Globus pallidus (tissue), 1 donor: Measurements from ENCODE around the gene MED9.
A peak's percentile ranks its signal among the peaks of the same experiment; 100 is the strongest.

Source experiments
- DNase-seq: peaks from one replicate; pipeline ENCODE4 v3.0.0-alpha.2; 2015; ENCODE audit warnings: low spot score

MED9 gene

DNA sequence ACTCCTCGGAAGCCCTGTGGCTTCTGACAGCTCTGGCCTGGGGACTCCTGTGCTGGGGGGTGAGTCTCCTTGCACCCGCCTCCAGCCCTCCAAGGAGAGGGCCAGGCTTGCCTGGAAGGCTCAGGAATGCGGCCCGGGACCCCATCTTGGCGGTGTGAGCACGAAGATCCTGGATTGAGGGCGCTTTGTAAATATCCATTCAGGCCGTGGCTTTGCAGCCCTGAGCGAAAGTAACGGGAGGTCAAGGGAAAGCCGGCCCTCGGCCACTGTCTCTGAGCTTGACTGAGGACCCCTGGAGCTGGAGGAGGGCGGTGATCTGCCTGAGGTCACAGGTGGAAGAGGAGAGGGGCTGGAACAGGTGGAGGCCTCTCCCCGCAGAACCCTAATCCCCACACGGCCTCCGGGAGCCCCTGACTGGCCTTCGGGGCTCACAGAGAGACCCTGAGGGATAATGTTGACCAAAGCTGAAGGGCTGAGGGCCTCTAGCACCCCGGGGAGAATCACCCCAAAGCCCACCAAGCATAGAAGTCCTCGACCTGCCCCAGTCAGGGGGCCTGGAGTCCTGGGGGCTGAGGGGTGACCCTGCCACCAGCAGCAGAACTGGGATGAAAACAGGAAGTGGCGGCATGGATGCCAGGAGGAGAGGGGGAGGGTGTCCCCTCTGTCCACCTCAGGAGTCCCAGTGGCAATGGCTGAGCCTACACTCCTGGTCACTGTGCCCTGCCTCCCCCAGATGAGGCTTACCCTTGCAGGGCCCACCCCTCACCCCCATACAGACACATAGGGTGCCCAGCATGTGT is 27.7 kb downstream of the MED9 start:
- no peak for DNase-seq

DNA sequence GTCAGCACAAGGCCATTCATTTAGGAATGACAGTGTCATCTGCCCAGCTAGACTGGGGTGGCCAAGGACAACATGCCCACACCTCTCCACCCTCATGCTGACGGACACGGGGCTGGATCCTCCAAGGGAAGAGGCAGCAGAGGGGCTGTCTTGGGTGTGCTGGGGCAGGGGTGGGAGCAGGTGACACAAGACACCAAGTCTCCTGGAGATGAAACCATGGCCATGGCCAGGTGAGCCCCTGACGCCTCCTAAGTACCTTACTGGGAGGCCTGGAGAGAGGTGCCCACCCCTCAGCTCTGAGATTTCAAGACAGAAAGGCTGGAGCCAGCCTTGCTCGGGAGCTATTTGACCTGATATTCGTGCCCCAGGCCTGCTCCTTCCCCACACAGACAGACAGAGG is 28.4 kb downstream of the MED9 start:
- DNase-seq, result no peak

DNA sequence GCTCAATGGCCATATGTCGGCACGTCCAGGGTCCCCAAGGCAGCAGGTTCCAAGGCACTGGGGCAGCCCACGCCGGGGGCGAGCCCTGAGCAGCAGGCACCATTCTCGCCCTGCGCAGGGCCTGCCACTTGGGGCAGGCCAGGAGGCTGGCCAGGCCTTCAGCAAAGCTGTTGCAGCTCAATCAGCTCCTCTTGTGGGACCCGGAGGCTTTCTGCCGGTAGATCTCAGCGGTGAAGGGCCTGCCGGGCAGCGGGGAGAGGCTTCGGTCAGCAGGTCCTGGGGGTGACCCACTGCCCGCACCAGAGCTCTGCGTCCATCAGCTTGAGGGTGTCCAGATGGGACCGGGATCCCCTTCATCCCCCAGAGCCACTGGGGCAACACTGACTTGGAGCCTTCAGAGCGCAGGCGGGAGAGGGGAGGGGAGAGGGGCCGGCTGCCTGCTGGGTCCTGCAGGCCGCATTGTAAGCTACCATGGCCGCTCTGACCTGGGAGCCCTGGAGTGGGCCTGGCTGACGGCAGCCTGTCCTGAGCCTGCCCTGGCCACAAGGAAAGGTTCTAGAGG is 28.9 kb downstream of the MED9 start:
- no peak for DNase-seq

DNA sequence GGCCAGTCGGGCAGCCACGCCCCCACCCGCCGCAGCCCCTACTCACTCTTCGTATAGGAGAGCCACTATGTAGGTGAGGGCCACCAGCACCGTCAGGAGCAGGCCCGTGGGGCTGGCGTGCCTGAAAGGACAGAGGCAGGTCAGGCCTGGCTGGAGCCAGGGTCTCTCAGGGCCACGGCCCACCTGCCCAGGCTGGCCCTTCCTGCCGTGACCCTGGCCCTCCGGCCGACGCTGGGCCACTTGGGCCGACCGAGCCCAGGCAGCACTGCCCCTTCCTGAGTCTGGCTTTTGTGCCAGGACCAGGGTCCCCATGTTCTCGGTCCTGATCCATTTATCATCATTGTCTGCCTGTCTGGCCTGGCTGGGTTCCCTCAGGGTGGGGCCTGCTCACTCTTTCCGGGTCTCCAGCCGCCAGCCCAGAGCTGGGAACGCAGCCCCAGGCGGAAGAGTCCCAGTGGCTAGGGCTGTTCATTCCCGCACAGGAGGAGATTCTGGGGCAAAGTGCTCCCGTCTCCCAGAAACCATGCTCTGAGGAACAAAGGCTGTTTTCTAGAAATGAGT is 29.5 kb downstream of the MED9 start:
- peak; percentile 37 for DNase-seq

DNA sequence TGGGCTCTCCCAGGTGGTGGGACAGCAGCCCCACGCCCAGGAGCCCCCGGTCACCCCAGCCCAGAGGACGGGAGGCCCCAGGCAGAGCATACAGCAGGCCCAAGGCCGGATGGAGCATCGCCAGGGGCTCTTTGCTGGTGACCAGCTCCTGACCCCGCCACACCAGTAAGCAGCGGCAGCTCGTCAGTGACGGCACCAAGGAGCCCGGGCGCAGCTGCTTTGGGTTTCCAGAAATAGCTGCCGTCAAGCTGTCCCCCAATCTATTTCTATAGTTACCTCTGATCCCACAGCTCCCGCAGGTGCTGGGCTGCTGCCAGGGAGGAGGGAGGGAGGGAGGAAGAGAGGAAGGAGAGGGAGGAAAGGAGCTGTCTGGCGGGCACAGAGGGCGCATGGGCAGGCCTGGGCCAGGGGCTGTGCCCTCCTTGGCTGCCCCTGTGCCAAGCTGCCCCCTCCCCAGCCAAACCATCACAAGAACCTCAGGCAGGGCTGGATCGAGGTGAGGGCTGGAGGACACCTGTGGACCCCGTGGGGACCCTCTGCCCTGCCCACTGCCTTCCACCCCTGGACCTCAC is 30.2 kb downstream of the MED9 start:
- DNase-seq, result peak; percentile 34

DNA sequence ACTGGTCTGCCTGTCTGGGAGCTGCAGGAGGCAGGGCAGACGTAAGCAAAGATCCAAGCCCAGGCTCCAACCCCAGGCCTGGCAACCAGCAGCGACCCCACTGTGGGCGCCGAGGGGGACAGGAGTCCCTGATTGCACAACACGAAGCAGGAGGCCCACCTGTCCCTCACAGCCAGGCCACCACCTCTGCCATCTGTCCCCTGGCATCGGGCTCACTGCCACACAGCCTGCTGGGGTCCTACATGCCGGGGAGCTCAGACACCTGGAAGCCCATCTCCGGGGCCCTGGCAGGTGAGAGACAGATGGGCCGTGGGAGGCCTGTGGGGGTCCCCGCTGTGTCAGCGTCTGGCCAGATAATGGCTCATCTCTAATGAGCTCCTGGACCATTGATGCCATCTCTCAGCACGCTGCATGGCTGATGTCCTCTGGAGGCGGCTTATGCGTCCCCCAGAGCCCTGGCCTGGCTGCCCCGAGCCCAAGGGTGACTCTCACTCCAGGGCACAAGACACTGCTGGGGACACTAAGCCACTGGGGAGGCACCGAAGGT is 30.7 kb downstream of the MED9 start:
- DNase-seq, result no peak

DNA sequence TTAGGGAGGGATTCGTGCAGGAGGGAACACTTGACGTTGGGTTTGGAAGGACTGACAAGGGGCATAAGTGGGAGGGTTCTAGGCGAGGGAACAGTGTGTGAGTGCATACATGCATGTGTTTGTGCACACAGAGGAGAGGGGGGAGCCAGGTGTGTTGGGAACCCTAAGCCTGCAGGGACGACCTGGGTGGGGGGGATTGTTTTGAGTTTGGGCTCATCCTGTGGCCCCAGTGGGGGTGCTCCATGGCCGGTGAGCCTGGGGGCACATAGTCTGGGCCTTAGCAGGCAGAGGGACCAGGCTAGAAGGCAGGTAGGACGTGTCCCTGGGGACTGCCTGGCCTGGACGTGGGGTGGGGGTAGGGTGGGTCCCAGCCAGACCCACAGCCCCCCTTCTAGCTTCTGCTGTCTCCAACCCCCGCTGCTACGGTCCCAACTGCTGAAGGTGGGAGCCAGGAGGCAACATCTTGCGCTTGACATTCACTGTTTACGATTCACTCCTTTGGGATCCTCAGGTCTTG is 31.3 kb downstream of the MED9 start:
- no peak for DNase-seq

DNA sequence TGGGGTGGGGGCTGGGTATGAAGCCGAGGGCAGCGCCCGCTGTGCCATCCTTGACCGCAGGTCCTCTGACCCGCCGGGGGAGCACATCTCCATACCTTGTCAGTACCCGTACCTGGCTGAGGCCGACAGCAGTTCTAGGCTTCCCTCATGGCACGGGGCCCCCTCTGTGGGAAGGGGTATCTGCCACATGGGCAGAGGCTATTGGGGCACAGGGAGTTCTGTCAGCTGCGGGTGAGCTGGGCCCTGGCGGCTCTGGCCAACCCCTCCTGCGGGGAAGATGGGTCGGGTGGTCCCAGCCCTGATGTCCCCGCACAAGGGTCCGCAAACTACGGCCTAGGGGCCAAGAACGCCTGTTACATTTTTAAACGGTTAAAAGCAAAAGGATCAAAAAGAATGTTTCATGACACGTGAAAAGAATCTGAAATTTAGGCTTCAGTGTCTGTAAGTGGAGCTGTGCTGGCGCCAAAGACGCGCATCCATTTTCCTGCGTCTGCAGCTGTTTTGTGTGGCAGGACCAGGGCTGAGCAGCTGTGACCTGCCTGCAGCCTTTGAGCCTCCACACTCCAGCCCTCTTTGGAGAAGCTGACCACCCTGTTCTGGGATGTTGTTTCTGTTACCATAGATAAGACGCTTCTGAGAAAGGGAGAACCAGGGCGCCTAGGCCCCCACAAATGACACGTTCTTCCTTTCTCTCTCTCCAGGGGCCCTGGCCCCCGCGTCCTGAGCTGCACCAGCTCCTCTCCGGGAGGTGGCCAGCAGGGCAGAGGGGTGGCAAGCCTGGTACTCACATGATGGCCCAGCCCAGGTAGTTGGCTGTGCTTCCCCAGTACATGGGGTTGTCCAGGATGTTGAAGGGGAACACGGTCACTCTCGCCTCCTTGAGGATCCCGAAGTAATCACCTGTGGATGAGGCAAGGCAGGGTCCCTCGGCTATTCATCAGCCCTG is 32.1 kb downstream of the MED9 start:
- no peak for DNase-seq

DNA sequence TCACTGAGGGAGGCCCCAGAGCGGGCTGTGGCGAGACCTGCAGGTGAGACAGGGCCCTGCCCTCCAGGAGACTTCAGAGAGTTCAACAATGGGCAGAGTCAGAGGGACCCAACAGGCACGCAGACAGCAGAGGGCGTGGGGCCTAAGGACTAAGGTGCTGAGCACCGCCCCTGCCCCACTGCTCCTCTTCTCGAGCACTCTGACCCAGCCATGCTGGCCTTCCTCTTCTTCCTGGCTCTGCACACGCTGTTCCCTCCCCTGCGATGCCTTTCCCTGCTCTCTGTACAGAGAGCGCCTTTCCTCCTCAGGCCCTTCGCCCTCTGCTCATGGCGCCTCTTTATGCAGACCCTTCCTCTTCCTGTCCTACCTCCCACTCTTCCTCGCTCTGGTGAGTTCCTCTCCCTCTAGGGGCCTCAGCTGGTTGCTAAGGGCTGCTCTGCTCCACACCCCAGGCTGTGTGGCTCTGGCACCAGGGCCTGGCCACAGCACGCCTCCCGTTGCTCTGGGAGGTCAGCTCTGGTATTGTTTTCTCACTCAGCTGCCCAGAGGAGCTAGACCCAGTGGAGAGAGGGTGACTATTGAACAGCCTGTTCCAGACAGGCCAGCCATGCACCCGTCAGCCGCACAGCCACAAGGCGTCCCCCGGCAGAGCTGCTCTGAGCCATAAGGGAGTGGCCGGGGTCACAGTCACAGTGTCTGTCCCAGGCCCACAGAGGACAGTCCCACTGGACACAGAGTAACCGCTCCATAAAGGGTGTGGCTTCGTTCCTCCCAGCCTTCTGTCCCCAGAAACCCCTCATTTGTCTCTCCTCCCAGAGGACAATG is 33.0 kb downstream of the MED9 start:
- DNase-seq, result no peak

DNA sequence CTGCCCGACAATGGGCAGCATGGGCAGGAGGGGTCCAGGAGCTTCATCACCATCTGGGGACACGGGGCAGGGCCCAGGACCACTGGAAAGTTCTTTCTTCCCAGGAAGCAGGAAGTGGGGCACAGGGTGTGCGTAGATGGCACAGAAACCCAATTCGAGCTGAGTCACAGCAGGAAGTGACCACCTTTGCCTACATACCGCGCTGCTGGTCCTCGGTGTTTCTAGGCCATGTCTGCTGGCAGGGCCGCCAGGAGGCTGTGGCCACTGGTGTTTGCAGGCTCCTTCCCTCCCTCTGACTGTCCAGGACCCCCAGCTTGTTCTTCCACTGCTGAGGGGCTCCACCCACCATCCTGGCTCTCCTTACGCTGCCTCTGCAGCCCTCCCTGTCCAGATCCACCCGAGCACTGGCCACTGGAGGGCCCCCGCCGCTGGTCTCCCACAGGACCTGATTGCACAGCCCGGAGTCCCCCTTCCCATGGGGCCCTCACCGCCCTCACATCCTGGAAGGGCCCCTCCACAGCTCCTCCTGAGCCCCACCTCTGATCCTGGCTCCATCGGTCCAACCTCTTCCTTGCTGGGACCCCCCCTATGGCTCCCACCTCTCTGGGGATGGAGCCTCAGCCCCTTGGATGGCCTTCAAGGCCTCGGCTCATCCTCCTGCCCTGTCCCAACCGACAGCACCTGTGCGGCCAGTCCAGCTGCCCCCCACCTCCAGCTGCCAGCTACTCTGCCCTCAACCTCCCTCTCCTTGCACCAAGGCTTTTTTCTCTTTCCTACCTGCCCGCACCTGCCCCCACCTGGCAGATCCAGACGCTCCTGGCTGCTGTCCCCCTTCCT is 33.9 kb downstream of the MED9 start:
- DNase-seq, result no peak

DNA sequence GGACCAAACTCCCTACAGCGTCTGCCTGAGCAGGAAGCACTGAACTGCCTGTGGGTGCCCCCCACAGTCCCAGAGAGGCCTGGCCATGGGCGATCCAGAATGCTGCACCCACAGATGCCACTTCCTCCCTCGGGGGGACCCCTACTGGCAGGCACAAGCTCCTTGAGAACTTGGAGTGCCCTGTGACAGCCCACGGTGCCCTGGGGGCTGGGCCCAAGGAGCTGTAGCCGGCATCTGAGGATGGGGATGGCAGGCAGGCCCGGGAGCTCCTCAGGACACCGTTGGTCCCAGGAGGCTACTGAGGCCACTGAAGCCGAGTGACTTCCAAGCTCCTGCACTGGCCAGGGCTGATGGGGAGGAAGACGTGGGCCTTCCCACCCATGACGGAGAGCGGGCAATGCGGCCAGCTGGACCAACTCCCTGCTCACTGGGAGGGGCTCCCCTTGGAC is 34.5 kb downstream of the MED9 start:
- no peak for DNase-seq

DNA sequence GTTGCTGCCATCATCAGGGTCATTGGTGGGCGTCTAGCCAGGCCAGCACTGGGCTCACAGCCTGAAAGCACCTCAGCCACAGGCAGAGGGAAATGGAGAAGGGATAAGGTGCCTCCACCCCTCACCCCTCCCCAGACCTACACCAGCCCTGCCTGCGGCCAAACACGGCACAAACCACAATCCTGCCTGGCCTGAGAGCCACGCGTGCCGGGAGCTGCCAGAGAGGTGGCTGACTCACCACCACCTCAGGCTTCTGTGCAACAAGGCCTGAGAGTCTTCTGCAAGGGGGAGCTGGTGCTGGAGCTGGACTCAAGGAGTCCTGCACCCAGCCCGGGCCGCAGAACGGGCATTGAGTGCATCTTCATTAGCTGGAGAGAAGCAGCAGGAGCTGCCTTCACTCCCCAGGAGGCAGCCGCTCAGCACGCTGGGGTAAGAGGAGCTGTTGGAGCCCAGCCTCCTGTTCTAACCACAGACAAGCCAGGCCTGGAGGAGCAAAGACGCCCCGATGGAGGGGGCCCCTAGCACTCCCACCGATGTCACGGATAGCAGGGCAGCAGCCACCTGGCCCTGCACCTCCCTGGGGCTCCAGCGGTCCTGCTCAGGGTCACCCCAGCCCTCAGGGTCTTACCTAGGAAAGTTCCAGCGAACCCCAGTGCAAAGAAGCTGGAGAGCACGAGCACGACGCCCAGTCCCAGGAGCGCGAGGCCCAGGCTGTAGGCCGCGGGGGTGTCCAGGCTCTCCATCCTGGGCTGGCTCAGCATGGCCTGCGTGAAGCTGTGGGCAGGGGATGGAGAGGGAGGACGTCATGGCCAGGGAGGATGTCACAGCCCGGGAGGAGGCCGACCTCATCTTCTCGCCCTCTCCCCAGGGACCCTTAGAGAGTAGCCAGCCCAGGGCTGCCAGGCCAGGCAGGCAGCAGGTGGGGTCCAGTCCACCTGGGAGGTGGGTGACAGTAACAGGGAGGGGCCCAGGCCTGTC is 35.4 kb downstream of the MED9 start:
- DNase-seq, result no peak

DNA sequence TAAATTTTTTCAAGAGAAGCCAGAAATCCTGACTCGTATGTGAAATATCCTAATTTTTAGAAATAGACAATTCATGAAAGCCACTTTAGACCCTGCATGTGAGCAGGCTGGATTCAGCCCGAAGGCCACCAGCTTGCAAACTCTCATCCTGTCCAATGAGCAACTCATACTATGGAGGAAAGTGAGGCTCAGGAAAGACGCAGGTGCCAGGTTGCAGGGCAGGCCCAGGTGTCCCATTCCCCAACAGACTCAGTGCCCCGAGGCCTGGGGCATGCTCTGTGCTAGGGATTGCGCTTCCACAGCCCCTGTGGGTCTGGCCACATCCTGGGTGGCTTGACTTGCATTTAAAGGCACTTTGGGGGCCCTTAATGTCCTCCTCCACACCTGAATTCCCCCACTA is 36.1 kb downstream of the MED9 start:
- no peak for DNase-seq

DNA sequence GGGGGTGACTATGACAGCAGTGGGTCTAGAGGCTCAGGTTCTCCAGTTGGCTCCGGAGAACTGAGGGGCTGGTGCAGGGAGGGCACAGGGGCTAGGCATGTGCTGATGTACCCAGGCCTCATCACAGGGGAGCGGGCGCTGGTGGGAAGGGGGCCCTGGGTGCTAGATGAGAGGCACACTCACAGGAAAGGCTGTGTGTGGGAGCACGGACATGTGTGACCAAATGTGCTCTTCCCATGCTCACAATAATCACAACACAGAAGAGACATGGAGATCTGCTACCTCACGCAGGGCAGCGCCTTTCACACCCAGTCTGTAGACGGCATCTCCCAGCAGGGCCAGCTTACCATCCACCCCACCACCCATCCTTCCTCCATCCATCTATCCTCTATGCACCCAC is 36.8 kb downstream of the MED9 start:
- DNase-seq, result no peak

DNA sequence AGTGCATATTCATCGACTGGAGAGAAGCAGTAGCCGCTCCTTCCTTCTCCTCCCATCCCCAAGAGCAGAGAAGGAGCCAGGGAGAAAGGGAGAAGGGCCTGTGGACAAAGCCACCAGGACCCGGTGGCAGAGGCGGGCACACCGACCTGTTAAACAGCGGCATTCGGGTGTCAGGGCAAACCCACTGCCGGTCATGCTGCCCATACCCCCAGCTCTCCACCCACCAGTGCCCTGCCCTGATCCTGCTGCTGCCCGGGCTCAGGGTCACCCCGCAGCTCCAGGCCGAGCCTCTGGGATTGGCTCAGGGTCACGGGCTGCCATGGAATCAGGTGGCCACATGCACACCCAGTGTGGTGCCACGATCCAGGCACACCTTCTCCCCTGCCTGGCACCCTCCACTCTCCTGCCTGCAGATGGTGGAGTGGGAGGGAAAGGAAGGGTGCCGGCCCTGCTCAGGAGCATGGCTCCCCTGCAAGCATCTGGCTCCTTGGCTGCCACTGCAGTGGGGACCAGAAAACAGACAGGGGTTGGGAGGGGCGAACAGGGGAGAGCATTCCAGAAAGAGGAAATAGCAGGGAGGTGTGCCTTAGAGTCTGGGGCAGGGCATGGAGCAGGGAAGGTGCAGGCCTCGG is 37.7 kb downstream of the MED9 start:
- DNase-seq, result no peak

DNA sequence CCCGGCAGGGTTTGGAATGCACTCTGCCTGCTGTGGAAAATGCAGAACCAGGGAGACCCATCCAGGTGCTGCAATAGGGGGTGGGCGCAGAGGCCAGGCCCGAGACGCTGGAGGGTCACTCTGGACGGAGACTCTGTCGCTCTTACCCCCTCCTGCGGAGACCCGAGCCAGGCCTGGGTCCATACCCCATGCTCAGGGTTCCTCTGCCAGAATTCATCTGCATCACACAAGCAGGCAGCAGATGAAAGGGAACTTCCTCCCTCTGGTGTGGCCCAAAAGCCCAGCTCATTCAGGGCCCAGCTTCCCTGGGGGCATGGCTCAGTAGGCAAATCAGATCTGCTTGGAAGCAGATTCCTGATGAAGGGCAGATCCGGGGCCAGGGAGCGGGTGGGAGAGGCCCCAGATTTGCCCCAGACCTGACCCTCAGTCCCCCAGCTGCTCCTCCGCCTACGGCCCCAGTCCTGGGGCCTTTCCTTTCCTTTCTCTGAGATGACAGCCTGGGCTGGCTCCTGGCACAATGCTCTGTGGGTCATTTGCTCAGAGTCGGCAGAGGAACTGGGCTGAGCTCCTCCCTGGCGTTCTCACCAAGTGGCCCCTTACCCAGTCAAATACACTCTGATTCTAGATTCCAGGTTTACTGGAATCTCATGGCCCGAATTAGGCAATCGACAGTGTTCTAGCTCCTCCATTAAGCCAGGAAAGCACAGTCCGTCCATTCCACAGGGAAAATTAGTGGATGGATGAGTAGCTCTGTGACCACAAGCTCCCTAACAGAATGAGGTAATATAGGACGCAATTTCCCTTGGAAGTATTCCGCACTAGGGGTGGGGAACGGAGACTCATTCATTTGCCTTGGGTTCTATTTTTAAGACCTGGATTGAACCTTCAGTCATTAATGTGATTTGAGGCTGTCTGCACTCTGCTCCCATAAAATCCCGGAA is 38.5 kb downstream of the MED9 start:
- no peak for DNase-seq
